Hair follicular keratinocyte (primary cell): ENCODE data around the gene CAPN6. TPM values are rescaled to one million over a fixed set of nuclear protein-coding genes. Genes with fewer than 3 reads are reported as not detected.

ENCODE experiments used
- total RNA-seq: library from RNA; depleted of rRNA; stranded (reverse); fragments of >200 nt; gene quantifications from 2 replicates; pipeline ENCODE4 v1.2.3, GENCODE V29; 2015

CAPN6 gene
- 0.68 TPM in 1 of 2 replicates, not detected in the other for total RNA-seq

DNA sequence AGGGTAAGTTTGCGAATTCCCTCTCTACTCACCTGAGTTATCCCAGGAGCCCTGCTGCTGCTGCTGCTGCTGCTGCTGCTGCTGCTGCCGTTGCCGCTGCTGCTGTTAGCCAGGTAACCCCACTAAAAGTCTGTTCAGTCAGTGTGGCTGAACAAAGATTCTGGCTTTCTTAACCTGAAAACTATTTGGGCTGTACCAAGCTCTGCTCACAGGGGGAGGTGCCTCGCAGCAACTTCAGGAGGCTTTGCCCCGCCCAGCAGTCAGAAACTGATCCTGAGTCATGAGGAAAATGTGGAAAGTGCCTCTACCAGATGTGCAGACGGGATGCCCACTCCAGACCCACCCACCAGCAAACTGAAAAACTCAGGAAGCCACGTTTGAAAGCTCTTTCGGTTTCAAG, at the start of gene CAPN6:
CAPN6 (minus strand) TSS at position 145 of the 400 bp plus-strand sequence. CDS start 6,547 bp downstream, outside the sequence.

Other genes with a start within 250 kb of the CAPN6 start
- gene PAK3, start 174.3 kb downstream of the CAPN6 start, total RNA-seq = 0.95 and 1.2 TPM in 2 replicates
- not detected in 2 replicates for gene DCX, start 141.7 kb upstream of the CAPN6 start, total RNA-seq
- not detected in 2 replicates for gene SERTM2, start 241.2 kb upstream of the CAPN6 start, total RNA-seq